Activated naive CD4-positive, alpha-beta T cell (primary cell): ENCODE results near the gene IL19.
A peak's percentile ranks its signal among the peaks of the same experiment; 100 is the strongest.

Experiments used
- DNase-seq, 4 experiments: peaks; one replicate each; lab custom pipeline; 2025; lab: John Stamatoyannopoulos, UW

Gene IL19, protein sequence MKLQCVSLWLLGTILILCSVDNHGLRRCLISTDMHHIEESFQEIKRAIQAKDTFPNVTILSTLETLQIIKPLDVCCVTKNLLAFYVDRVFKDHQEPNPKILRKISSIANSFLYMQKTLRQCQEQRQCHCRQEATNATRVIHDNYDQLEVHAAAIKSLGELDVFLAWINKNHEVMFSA

DNA sequence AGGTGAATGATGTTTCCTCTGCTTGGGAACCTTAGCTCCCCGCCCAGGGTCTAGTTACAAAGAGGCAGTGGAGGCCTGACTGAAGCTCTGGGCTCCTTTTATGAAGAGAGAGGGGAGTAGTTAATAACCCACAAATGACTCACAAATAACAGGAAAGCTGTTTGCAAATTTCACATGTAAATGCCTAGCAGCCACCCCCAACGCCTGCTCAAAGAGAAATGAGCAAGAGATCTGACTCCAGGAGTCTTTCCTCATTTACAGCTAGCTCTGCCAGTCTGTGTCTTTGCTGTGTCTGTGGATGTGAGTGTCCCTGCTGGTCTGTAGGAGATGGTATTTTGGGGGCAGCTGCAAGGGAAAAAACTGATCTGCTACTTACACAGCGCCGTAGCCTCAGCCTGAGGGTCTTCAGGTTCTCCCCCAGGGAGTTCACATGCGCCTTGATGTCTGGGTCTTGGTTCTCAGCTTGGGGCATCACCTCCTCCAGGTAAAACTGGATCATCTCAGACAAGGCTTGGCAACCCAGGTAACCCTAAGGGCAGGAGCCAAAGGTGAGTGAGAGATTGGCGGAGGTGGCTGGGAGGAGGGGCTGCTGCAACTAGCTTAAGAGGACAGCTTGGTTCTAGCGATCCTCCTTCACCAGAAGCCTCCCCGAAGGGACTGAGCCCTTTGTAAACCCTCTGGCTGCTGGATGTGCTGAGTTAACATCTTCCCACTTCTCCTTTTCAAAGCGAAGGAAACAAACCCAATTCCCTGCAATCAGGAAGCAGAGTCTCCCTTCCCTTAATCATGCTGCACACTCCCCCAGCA, at the start of gene IL19:
IL19 (plus strand) TSS at position 243 of the 807 bp plus-strand sequence. CDS start 65,890 bp downstream, outside the sequence.
- no peak for DNase-seq

DNA sequence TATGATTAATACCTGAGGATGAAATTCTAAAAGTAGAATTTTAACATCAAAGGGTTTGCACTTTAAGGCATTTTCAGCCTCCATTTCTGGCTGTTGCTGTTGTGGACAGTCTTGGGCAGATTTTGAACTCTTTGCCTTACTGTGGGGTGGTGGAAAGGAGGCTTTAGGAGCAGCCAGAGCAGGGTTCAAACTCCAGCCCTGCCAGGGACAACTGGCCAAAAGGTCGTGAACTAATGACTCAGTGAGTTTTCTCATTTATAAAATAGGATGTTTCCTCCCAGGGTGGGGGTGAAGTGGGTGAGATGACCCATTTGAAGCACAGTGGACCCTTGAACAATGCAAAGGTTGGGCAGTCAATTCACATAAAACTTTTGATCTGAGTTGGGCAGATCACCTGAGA, 49.1 kb upstream of the IL19 start:
- no peak for DNase-seq

DNA sequence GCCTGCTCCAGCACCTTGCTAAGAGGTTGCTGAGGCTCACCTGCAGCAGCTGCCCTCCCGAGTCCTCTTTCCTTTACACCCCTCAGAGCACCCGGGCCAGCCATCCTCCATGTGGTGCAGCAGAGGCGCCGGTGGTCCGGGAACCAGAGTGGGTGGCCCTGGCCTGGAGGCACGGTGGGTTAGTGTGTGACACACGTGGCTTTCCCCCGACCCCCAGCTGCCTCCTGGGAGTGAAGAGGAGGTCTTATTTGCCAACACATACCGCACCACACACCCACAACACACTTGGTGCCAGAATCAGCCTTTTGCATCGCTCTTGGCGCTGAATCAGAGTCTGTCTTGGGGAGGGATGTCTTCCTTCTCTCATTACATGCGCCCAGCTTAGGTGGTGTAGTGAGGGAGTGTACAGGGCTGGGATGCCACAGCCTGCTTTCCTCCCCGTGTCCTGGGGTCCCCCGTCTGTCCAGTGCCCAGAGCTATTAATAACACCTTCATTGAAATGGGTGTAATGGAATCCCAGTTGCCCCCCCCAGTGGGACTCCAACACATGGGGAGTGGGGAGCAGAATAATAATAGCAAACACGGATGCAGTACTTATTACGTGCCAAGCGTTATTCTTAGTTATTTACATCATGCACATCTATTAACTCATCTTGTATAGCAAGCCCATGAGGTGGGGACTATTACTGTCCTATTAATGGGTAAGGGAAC, 47.7 kb upstream of the IL19 start:
- DNase-seq = no peak

DNA sequence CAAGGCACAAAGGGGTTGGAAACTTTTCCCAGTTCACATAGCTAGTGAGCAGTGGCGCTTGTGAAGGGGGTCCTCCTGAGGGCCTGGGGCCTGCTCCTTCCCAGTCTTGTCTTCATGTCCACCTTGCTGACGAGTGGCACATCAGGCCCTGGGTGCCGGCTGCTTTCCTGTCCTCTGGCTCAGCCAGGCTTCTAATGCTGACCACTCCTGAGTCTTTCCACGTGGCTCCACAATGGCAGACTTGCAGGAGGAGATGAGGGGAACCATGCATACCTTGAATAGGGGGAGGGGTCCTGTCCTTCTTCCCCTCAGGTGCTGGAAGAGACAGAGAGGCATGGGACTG, 47.1 kb upstream of the IL19 start:
- no peak for DNase-seq

DNA sequence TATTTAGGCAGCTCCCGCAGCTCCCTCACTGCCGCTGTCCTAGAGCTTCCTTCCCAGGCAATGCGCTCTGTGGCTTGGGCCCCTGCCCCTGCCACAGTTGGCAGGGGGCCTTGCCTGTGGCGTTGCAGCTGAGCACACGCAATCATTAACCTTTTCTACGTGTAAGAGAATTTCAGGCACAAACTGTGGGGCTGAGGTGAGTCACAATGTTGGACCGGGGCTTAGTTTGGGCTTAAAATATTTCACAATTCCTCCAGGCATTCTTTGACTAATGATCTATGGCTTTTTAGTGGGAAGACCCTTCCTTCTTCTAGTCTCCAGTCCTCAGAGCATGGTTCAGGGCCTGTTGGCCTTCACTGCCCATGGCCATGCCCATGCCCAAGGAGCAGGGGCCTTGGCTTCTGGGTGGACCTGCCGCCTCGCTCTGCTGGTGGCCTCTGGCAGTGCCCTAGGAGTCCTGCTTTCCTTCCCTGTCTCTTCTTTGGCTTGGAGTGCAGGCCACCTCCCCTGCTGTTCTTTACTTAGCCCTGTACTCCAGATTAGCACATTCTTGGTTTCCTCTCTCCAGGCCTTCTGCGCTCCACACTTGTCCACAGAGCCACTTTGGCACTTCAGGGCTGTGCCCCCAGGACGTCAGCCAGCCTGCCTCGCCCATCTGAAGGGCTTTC, 46.6 kb upstream of the IL19 start:
- no peak for DNase-seq

DNA sequence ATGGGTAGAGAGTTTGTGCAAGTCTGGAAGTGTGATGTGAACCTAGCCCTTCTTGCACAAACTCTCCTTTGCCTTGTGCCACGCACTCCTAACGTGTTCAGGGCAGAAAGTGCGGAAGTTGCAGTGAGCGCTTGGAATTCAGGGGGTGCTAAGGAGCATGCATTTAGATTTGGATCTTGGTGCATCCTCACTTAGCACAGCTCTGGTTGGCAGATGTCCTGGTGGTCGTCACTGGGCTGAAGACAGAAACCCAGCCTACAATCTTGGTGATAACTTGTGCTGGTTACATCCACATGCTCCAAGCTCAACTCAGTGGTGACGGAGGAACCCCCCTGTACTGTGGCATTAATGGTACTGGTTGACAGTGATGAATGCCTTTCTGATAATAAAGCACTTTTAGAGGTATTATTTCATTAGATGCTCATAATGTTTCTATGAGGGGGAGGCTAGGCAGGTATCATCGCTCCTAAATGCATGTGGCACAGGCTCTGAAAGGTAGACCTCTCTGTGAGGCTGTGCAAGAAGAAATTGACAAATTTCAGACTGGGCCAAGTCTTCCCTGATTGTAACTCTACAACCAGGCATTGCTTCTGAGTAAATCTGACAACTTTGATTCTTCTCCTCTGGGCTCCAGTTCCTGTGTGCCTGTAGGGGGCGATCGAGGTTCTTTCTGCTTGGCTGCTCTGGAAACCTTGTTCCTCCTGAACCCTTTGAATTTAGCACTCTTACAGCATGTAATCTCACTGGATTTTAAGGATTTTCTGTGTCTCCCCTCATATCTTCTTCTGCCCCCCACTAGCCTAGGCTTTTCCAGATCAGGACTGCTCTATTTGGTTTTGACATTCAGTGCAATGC, 45.2 kb upstream of the IL19 start:
- peak in 3 of 4 experiments; percentile 18 to 56 (median 26) for DNase-seq

DNA sequence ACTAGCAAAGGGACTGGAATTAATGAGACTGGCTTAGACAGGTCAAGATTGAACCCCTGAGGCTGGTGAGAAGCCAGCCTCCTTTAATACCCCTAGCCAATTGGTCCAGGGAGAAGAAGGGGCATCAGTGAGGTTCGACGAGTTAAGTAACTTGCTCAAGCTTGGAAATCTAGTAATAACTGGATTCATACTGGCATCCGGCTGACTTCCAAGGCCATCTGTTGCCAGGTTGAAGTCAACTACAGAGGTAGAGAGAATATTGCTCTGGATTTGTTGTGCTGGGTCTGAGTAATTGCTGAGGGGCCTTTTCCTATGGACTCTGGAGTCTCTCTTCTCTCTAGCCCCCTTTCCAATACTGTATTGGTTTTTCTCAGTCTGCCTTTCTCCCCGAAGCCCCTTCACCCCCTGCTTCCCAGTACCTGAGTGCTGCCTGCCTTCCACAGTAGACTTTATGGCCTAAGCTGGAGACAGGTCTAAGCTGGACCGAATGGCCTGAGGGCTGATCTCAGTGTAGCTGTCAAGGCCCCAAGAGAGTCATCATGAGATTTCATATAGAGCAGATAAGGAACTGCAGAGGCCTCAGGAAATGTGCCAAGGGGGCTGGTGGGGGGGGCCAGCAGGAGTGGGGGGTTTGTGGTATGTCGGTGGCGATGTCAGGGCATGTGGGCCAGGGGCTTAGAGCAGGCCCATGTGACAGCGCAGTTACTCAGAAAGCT, 42.4 kb upstream of the IL19 start:
- no peak for DNase-seq

DNA sequence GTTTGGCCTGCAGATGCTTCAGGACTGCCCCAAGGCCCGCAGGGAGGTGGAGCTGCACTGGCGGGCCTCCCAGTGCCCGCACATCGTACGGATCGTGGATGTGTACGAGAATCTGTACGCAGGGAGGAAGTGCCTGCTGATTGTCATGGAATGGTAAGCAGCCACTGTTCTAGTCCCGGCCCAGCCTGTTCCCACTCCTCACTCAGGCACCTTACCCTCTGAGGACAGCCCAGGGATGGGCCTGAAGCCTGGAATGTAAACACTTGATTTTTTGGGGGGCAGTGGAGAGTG, 41.9 kb upstream of the IL19 start:
- no peak for DNase-seq

DNA sequence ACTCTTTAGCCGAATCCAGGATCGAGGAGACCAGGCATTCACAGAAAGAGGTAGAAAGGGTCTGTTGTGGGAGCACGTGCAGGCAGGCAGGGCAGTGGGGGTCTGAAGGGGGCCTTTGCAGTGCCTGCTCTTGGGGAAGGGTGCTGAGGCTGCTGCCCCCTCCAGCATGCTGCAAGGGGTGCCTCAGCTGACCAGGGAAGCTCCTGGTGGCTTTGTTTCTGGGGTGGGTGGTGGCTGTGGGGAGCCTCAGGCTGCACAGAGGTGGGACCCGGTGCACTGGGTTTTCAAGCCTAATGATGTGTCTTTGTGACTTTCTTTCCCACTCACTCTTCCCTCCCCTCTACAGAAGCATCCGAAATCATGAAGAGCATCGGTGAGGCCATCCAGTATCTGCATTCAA, 41.5 kb upstream of the IL19 start:
- no peak for DNase-seq

DNA sequence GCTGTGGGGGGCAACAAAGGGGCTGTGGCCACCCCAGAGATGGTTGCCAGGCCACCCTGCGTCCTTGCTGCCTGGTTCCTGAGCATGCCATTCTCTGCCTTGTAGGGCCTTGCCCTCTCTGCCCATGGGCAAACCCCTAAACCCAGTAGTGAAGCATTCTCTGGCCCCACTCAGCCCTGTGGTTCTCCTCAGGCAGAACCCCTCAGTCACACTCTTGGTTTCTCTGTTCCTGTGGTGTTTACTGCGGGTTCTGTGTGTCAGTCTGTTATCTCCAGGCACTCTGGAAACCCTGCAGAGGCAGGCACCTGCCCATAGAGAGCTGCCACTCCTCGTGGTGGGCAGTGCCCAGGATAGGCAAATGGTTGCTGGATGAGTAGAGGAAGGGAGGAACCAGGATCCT, 41.1 kb upstream of the IL19 start:
- no peak for DNase-seq

DNA sequence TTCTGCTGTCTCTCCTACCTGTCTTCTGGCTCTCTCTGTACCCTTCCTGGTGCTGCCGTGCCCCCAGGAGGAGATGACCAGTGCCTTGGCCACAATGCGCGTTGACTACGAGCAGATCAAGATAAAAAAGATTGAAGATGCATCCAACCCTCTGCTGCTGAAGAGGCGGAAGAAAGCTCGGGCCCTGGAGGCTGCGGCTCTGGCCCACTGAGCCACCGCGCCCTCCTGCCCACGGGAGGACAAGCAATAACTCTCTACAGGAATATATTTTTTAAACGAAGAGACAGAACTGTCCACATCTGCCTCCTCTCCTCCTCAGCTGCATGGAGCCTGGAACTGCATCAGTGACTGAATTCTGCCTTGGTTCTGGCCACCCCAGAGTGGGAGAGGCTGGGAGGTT, 38.1 kb upstream of the IL19 start:
- DNase-seq = no peak

DNA sequence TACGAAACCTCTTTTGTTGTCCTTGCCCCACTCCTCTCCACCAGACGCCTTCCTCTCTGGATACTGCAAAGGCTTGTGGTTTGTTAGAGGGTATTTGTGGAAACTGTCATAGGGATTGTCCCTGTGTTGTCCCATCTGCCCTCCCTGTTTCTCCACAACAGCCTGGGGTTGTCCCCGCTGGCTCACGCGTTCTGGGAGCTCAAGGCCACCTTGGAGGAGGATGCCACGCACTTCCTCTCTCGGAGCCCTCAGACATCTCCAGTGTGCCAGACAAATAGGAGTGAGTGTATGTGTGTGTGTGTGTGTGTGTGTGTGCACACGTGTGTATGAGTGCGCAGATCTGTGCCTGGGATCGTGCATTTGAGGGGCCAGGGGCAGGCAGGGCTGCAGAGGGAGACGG, 37.6 kb upstream of the IL19 start:
- DNase-seq = no peak

DNA sequence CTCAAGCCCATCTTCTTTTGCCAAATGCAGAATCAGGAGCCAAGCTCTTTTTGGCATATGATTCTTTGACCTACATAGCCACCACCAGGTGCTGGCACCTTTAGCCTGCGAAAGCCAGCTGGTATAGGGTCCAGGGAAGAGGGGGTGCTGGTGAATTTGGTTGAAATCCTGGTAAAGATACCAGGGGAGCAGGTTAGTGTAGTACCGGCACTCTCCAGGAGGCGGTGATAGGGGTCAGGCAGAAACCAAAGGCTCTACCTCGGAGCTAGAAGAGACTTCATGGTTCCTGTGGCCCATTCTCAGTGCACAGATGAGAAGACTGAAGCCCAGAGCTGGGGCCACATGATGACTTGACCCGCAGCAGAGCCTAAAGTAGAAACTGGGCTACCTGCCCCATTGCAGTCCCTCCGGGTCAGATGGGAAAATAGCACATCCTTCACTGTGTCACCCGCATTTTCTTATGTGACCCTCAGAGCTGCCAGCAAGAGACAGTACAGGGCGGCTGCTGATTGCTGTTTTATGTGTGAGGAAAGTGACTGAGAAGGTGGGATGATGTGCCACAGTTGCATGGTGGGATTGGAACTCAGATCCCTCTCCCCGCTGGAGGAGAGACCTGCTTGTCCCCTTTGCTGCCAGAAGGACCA, 36.0 kb upstream of the IL19 start:
- peak; percentile 46 to 82 (median 70) for DNase-seq

DNA sequence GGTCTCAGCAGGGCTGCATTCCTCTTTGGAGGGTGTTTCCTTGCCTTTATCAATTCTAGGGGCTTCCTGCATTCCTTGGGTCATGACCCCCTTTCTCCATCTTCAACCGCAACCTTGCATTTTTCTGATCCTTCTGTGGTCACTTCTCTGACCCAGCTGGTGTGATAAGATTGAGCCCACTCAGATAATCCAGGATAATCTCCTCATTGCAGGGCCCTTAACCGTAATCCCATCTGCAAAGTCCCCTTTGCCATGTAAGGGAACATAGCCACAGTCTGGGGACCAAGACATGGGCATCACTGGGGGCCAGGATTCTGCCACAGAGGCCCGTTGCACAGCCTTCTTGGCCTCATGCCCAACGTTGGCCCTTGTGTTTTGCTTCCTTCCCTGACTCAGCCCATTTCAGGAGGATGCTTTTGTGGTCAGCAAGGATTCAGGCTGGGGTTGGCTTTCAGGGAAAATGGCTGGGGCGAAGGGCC, 35.0 kb upstream of the IL19 start:
- DNase-seq = no peak

DNA sequence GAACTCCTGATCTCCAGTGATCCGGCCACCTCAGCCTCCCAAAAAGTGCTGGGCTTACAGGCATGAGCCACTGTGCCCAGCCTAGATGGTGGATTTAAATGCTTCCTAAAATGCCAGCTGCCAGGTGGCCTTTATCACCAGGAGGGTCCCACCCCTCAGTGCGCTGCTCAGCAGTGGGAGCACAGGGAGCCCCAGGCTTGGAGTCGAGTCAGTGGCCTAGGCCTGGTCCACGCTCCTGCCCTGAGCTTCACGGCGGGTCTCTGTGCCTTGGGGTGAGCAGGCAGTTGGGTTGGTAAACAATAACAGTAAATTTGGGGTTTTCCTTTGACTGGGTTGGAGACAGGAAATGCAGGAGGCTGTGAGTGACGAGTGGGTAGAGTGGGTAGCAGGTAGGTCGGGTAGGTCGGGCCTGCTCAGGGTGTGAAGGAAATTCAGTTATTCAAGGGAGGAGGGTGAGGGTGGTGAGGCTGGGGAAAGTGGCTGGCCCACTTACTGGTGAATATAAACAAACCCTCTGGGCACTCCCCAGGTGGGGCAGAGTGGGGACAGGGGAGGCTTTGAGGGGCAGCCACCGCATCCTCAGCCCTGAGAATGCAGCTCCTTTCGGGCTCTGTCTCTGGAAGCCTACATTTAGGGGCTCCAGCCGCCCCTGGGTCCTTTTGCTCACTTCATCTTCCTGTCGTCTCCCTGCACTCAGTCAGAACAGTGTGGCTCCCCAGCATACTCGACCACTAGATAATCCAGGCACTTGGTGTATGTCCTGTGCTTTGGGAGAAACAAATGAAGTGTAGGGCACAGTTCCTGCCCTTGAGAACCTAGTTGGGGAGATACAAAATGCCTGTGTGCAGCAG, 33.5 kb upstream of the IL19 start:
- DNase-seq = peak in 1 of 4 experiments; percentile 6

DNA sequence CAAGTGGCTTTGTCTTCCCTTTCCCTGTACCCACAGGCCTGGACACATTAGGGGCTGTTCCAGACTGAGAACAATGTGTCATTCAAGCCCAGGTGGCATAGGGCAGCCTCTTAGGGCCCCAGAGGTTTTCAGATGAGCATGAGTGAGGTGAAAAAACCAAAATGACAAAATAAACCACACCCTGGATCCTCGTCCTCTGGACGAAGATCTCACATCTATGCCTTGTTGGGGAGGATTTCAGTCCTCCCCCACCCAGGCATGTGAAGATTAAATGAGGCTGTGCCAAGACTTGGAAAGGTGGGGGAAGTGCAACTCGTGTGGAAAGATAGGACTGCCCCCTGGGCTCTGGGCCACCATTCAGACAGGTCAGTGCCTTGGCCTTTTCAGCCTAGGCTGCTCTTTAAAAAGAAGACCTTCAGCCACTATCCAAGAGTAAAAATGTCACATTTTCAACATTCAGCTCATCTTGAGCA, 32.8 kb upstream of the IL19 start:
- DNase-seq = no peak

DNA sequence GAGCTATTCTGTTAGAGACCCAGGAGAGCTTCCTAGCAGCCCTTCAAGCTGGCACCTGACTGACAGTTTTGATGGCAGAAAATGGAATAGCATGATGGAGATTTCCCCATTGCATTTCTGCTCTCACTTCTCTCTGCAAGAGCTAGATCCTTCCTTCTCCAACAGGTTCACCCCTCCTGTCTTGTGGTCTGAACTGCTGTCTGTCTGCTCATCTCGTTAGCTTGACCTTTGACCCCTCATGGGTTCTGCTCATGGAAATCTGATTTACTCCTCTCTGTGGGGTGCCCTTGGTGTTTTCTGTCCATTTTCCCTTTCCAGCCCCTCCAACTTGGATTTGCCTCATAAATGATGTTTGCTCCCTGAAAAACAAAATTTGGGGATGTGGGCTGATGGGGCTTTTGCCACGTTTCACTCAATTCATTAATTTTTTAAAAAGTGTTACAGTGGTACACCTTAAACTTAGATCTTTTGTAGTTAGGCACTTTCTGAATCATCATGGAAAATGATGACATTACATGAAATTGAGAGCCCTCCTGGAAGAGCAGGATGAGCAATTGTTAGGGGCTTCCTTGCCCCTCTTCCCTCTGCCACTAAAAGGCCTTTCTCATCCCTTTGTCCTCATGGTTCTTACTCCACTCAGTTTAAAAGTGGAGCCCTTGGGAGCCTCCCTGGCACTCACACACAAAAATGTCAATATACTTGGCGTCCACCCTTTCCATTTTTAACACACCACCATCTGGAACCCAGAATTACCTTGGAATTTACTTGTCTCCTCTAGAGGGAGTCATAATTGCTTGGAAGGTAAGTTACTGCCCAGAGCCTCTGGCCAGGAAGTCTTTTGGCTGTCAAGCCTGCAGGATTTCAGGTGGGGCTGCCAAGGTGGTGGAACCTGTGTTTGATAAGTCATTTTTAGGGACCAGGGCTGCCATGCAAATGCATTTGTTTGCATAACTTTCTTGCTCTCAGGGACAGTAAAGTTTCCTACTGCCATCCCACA, 31.9 kb upstream of the IL19 start:
- no peak for DNase-seq

DNA sequence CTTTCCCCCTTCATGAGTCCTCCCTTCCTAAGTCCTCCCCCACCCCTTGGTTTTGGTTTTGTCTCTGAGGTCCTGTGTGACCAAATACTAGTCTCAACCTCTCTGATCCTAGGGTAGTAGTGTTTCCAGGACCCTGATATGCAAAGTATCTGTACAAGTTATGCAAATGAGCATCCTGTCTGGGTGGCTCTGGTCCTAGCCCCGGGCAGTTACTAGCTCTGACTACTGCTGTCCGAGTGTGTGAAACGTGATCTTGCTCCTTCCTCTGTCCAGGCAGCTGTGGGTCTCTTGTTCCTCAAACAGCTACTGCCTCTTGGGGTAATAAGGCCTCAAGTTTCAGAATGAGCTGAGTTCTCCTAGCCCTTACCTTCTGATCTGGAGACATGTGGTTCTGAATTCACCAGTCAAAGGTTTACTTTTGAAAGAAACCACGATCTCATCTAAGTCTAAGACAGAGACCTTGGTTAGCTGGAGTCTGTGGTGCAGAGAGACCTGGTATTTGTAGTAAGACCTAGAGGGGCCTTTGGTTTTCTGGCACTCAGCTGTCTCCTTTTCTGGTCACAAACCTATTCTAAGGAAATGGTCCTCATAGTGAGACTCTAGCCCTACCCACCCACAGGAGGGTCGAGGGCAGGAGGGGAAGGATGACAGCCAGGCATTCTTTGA, 31.0 kb upstream of the IL19 start:
- no peak for DNase-seq
